Neuron (in vitro differentiated cells): ENCODE data around the gene TEN1.
"Not testable (repeated sequence)": the region's sequence is repeated elsewhere in the genome, so short reads cannot be mapped to it uniquely, and the experiment has no call there.

Source experiments
- H2AFZ ChIP-seq: one replicate; pipeline ENCODE4 v1.6.1; 2013; ENCODE audit warnings: low read depth, mild to moderate bottlenecking, inconsistent platforms, low read length, moderate library complexity
- H3K27me3 ChIP-seq: one replicate; pipeline ENCODE4 v1.6.1; 2013; ENCODE audit warnings: low read length; ENCODE audit not compliant: insufficient read depth
- H3K36me3 ChIP-seq: one replicate; pipeline ENCODE4 v1.6.1; 2013; ENCODE audit warnings: low read length; ENCODE audit not compliant: insufficient read depth
- H3K4me1 ChIP-seq: one replicate; pipeline ENCODE4 v1.6.1; 2013; ENCODE audit warnings: low read length; ENCODE audit not compliant: insufficient read depth
- H3K4me3 ChIP-seq: 2 replicates; pipeline ENCODE4 v1.5.1; 2013; ENCODE audit warnings: mild to moderate bottlenecking, low read length, moderate library complexity
- H3K9me3 ChIP-seq: one replicate; pipeline ENCODE4 v1.6.1; 2013; ENCODE audit warnings: low read length

The TEN1 gene

DNA sequence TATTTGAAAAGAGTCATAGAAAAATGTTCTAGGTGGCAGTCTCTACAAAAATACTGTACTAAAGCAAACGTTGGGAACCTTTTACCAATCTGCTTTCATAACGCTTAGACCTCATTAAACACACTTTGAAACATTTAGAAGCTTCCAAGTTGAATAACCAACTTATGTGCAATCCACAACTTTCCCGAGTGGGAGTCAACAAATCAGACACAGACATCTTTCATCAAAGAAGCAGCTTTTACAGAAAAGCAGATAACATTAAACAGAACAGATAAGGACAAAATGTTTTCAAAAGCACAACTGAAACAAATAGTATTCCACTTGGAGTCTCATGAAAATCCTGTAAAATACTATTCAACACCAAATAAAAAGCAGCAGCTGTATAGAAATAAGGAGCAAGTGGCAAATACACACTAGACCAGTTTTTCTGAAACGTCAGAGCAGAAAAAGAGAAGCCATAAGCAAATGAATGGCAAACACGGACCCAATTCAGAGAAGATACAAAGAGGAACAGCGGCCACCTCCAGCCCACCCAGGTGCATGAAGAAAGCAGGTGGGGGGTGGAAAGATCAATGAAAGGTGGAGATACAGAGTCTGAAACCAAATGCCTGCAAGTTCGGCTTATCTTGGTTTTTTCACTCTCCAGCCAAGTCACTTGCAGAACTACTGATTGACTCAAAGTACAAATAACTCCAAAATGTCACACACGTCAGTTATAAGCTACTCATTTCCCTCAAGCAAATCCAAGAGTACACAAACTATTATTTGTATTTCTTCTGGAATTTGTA, 19.8 kb upstream of the TEN1 start:
- no peaks in the 10 kb centered on the region for H3K4me1 ChIP-seq
- H3K36me3 ChIP-seq, result peaks cover 26% of the 10 kb centered on the region
- H2AFZ ChIP-seq, result no peak overlapping the region
- no peaks in the 10 kb centered on the region for H3K9me3 ChIP-seq
- no peak overlapping the region for H3K4me3 ChIP-seq
- H3K27me3 ChIP-seq, result no peaks in the 10 kb centered on the region

- peaks cover 26% of the 10 kb centered on the region for H3K36me3 ChIP-seq
- H3K9me3 ChIP-seq, result no peaks in the 10 kb centered on the region
- no peaks in the 10 kb centered on the region for H3K27me3 ChIP-seq
- no peak overlapping the region for H2AFZ ChIP-seq
- no peak overlapping the region for H3K4me3 ChIP-seq
- no peaks in the 10 kb centered on the region for H3K4me1 ChIP-seq
Observed at GRCh38 chr17:75959839-75960511, 19.1 kb upstream of the TEN1 start.

DNA sequence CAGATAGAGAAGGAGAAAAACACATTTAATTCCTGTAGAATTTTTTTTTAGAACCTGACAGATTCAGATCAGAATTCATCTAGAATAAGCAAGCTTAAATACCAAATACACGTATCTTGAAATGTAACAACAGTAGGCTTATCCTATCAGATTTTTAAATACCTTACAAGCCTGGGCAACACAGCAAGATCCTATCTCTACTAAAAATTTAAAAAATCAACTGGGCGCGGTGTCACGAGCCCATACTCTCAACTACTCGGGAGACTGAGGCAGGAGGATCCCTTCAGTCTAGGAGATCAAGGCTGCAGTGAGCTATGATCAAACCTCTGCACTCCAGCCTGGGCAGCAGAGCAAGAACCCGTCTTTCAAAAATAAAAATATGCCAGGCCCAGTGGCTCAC, 13.6 kb upstream of the TEN1 start:
- Histone ChIP-seq H3K9me3 (no peaks in the 10 kb centered on the region), H3K4me3 (no peak overlapping the region), H3K36me3 (peaks cover 17% of the 10 kb centered on the region), H3K27me3 (no peaks in the 10 kb centered on the region), H3K4me1 (no peaks in the 10 kb centered on the region), H2AFZ (no peak overlapping the region)

- H3K36me3 ChIP-seq, result peaks cover 19% of the 10 kb centered on the region
- not testable (repeated sequence) for H3K9me3 ChIP-seq, H3K4me1 ChIP-seq, H3K27me3 ChIP-seq, H2AFZ ChIP-seq, H3K4me3 ChIP-seq
Observed at GRCh38 chr17:75969044-75969443, 10.0 kb upstream of the TEN1 start.

DNA sequence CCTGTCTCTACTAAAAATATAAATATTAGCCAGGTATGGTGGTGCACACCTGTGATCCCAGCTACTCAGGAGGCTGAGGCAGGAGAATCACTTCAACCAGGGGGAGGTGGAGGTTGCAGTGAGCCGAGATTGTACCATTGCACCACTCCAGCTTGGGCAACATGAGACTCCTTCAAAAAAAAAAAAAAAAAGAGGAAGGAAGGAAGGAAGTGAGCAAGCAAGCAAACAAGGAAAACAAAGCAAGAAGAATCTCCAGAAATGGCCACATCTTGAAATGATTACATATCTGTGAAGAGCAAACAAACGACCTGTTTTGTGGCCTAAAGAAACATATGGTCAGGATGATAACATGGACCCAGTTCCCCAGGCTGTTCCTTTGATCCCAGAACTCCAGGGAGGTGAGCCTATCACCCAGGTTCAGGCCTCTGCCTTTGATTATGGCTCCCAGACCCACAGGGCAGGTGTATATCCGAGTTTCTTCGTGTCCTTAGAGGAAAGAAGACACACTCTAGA, 9.0 kb upstream of the TEN1 start:
- Histone ChIP-seq H3K9me3 (no peaks in the 10 kb centered on the region), H3K27me3 (no peaks in the 10 kb centered on the region), H3K36me3 (peaks cover 21% of the 10 kb centered on the region), H3K4me1 (no peaks in the 10 kb centered on the region), H2AFZ (no peak overlapping the region), H3K4me3 (no peak overlapping the region)

DNA sequence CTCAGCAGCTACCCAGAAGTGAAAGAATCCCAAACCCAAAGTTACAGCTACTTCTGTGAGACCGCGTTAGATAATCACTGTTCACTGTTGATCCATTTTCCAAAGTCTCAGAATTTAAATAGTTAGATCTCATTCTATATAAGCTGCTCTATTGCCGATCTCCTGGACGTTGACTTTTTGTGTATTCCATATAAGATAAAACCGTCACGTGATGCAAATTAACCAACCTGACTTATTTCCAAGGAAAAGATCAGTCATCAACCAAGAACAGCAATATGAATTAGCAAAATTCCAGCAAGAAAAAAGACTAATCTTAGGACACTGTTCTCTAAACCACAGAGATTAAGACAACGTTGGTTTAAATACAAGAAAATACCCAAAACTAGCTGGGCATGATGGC, 8.4 kb upstream of the TEN1 start:
- H3K4me3 ChIP-seq, result no peak overlapping the region
- no peak overlapping the region for H2AFZ ChIP-seq
- H3K36me3 ChIP-seq, result peaks cover 21% of the 10 kb centered on the region
- no peaks in the 10 kb centered on the region for H3K27me3 ChIP-seq
- H3K9me3 ChIP-seq, result no peaks in the 10 kb centered on the region
- no peaks in the 10 kb centered on the region for H3K4me1 ChIP-seq

GRCh38 chr17:75975187-75975586, 3.9 kb upstream of the TEN1 start:
- H3K4me3 ChIP-seq, result not testable (repeated sequence)

GRCh38 chr17:75975757-75976174, 3.3 kb upstream of the TEN1 start:
- peaks cover 8% of the 10 kb centered on the region for H3K36me3 ChIP-seq
- H3K27me3 ChIP-seq, result no peaks in the 10 kb centered on the region
- H2AFZ ChIP-seq, result no peak overlapping the region
- H3K4me1 ChIP-seq, result peaks cover 13% of the 10 kb centered on the region
- no peak overlapping the region for H3K4me3 ChIP-seq
- H3K9me3 ChIP-seq, result no peaks in the 10 kb centered on the region

More at GRCh38 chr17:75975187-75975586, 3.9 kb upstream of the TEN1 start:
- Histone ChIP-seq H3K36me3 (peaks cover 12% of the 10 kb centered on the region), H3K4me1 (peaks cover 13% of the 10 kb centered on the region)
- H2AFZ ChIP-seq, H3K27me3 ChIP-seq, H3K9me3 ChIP-seq: not testable (repeated sequence)

- no peaks in the 10 kb centered on the region for H3K27me3 ChIP-seq
- no peak overlapping the region for H3K4me3 ChIP-seq
- no peaks in the 10 kb centered on the region for H3K9me3 ChIP-seq
- peaks cover 13% of the 10 kb centered on the region for H3K4me1 ChIP-seq
- no peak overlapping the region for H2AFZ ChIP-seq
- H3K36me3 ChIP-seq, result peaks cover 8% of the 10 kb centered on the region
Observed at GRCh38 chr17:75976175-75976848, 2.7 kb upstream of the TEN1 start.

- Histone ChIP-seq H3K36me3 (peaks cover 3% of the 10 kb centered on the region), H3K9me3 (no peaks in the 10 kb centered on the region), H3K4me3 (peak overlapping the region; percentile 75), H3K4me1 (peaks cover 13% of the 10 kb centered on the region), H3K27me3 (no peaks in the 10 kb centered on the region), H2AFZ (no peak overlapping the region)
Observed at GRCh38 chr17:75979705-75980187, 706 bp downstream of the TEN1 start.

DNA sequence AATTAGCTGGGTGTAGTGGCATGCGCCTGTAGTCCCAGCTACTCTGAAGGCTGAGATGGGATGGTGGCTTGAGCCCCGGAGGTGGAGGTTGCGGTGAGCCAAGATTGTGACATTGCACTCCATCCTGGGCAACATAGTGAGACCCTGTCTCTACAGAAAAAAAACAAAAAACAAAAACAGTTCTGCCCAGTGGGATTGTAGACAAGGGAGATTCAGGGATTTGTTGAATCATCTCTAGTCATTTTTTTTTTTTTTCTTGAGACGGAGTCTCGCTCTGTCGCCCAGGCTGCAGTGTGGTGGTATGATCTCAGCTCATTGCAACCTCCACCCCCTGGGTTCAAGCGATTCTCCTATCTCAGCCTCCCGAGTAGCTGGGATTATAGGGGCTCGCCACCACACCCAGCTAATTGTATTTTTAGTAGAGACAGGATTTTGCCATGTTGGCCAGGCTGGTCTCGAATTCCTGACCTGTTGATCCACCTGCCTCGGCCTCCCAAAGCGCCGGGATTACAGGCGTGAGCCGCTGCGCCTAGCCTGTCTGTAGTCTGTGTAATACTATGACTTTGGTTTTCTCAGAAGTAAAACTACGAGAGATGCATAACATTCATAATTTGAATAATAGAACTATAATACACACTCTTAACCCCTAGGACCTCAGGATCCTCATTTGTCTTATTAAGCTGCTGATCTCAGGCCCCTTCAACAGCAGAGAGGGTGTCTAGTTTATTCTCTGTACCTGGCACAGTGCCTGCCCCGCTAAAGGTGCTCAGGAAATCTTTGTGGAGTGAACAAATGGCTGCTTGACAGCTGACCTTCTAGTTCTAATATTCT, 1.4 kb downstream of the TEN1 start:
- Histone ChIP-seq H3K36me3 (peaks cover 5% of the 10 kb centered on the region), H3K27me3 (no peaks in the 10 kb centered on the region), H3K4me3 (peak overlapping the region; percentile 75), H3K9me3 (no peaks in the 10 kb centered on the region), H2AFZ (no peak overlapping the region), H3K4me1 (peaks cover 13% of the 10 kb centered on the region)

- Histone ChIP-seq H3K4me3 (no peak overlapping the region), H3K36me3 (peaks cover 5% of the 10 kb centered on the region), H3K4me1 (peaks cover 13% of the 10 kb centered on the region), H3K27me3 (no peaks in the 10 kb centered on the region), H3K9me3 (no peaks in the 10 kb centered on the region), H2AFZ (no peak overlapping the region)
Observed at GRCh38 chr17:75981019-75981615, 2.1 kb downstream of the TEN1 start.
